SU-DHL-6 (cell line): Measurements from ENCODE around the gene NUMB.
A peak's percentile ranks its signal among the peaks of the same experiment; 100 is the strongest.

Source experiments
- H2AFZ ChIP-seq: fragments of 200-600 bp; sonication (generic); 2 replicates; pipeline ENCODE4 v1.6.1; 2014; ENCODE audit warnings: low read depth, mild to moderate bottlenecking, moderate library complexity, mixed read lengths, antibody characterized with exemption, low read length; ENCODE audit not compliant: severe bottlenecking
- H3F3A ChIP-seq: fragments of 200-600 bp; shearing (Covaris generic); 2 replicates; pipeline ENCODE4 v1.6.0; 2016; ENCODE audit warnings: antibody characterized with exemption, mild to moderate bottlenecking; ENCODE audit not compliant: insufficient read depth
- H3K27ac ChIP-seq: fragments of 200-600 bp; sonication (generic); 2 replicates; pipeline ENCODE4 v1.5.1; 2016; ENCODE audit warnings: low read depth, mild to moderate bottlenecking, low read length, moderate library complexity, mixed read lengths
- H3K27me3 ChIP-seq: fragments of 200-600 bp; sonication (generic), shearing (Covaris generic); 2 replicates; pipeline ENCODE4 v1.6.0; 2014; ENCODE audit warnings: mild to moderate bottlenecking, low read length
- H3K36me3 ChIP-seq: fragments of 200-600 bp; sonication (generic); 2 replicates; pipeline ENCODE4 v1.6.1; 2014; ENCODE audit warnings: mild to moderate bottlenecking, low read length, mixed read lengths
- H3K4me2 ChIP-seq: fragments of 300-600, 200-600 bp; shearing (Covaris generic), sonication (generic); 2 replicates; pipeline ENCODE4 v1.6.0; 2014; ENCODE audit warnings: low read length, low read depth, mild to moderate bottlenecking; ENCODE audit not compliant: poor library complexity, severe bottlenecking
- H3K4me3 ChIP-seq: fragments of 200-600 bp; sonication (generic); 2 replicates; pipeline ENCODE4 v1.5.1; 2014; ENCODE audit warnings: antibody characterized with exemption, low read length, mild to moderate bottlenecking, mixed read lengths; ENCODE audit not compliant: insufficient read depth, poor library complexity, severe bottlenecking
- H3K79me2 ChIP-seq: fragments of 200-600 bp; sonication (generic); 2 replicates; pipeline ENCODE4 v1.6.1; 2014; ENCODE audit warnings: mild to moderate bottlenecking, low read length, moderate library complexity; ENCODE audit not compliant: insufficient read depth
- H3K9ac ChIP-seq: fragments of 200-600 bp; sonication (generic); 2 replicates; pipeline ENCODE4 v1.7.0; 2014; ENCODE audit warnings: mild to moderate bottlenecking, low read length
- H3K9me2 ChIP-seq: fragments of 200-600 bp; sonication (generic); replicated peaks from 2 replicates; pipeline ENCODE4 v1.6.1; 2014; ENCODE audit warnings: low read length; ENCODE audit not compliant: insufficient read depth
- H3K9me3 ChIP-seq: fragments of 200-600 bp; sonication (generic); 2 replicates; pipeline ENCODE4 v1.6.1; 2014; ENCODE audit warnings: low read length, mixed read lengths; ENCODE audit not compliant: insufficient read depth
- H4K20me1 ChIP-seq: fragments of 200-600 bp; sonication (generic); 2 replicates; pipeline ENCODE4 v1.6.1; 2014; ENCODE audit warnings: low read depth, mild to moderate bottlenecking, antibody characterized with exemption, low read length, moderate library complexity, mixed read lengths
- EZH2phosphoT487 ChIP-seq: fragments of 200-600 bp; sonication (generic), shearing (Covaris generic); conservative IDR thresholded peaks from 2 replicates; pipeline ENCODE4 v1.6.1; 2018; ENCODE audit warnings: mild to moderate bottlenecking, antibody characterized with exemption, low read length, moderate library complexity, mixed read lengths
- TF ChIP-seq, protein P1 (sequence below): fragments of 200-600 bp; sonication (generic); IDR thresholded peaks from one replicate; pipeline ENCODE4 v1.5.1; 2017; ENCODE audit warnings: antibody characterized with exemption, mild to moderate bottlenecking, low read length, moderate library complexity; ENCODE audit not compliant: insufficient read depth, poor library complexity, severe bottlenecking

NUMB gene

GRCh38 chr14:73402579-73402978, 55.8 kb downstream of the NUMB start:
- Histone ChIP-seq H3K79me2 (no peaks in the 10 kb centered on the region), H3K27ac (peak overlapping the region; percentile 51), H2AFZ (no peak overlapping the region)

DNA sequence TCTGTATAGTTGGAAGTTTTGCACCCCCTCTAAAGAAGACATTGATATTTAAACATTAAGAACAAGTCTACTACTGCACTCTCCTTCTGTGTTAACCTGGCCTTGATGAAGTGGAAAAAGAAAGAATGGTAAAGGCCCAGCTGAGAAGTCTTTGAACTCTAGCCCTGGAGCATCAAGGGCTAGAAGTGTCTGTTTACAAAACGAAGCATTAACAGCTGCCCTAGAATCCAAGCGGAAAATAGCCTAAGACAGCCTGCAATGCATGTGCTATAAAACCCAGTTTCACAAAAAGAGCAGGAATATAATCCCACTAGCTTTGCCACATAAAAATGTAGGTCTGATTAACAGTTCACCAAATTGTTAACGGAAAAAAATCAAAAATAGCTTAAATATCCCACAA, 60.5 kb downstream of the NUMB start:
- H3K27ac ChIP-seq = no peak overlapping the region
- no peaks in the 10 kb centered on the region for H3K9me2 ChIP-seq
- H2AFZ ChIP-seq = no peak overlapping the region
- H3K9me3 ChIP-seq = no peaks in the 10 kb centered on the region
- H4K20me1 ChIP-seq = no peaks in the 10 kb centered on the region
- H3F3A ChIP-seq = peaks cover 11% of the 10 kb centered on the region
- H3K4me3 ChIP-seq = no peak overlapping the region
- H3K4me2 ChIP-seq = no peak overlapping the region
- H3K9ac ChIP-seq = no peak overlapping the region
- H3K36me3 ChIP-seq = no peaks in the 10 kb centered on the region
- no peaks in the 10 kb centered on the region for H3K27me3 ChIP-seq
- H3K79me2 ChIP-seq = no peaks in the 10 kb centered on the region
- TF ChIP-seq, protein P1, sequence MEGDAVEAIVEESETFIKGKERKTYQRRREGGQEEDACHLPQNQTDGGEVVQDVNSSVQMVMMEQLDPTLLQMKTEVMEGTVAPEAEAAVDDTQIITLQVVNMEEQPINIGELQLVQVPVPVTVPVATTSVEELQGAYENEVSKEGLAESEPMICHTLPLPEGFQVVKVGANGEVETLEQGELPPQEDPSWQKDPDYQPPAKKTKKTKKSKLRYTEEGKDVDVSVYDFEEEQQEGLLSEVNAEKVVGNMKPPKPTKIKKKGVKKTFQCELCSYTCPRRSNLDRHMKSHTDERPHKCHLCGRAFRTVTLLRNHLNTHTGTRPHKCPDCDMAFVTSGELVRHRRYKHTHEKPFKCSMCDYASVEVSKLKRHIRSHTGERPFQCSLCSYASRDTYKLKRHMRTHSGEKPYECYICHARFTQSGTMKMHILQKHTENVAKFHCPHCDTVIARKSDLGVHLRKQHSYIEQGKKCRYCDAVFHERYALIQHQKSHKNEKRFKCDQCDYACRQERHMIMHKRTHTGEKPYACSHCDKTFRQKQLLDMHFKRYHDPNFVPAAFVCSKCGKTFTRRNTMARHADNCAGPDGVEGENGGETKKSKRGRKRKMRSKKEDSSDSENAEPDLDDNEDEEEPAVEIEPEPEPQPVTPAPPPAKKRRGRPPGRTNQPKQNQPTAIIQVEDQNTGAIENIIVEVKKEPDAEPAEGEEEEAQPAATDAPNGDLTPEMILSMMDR = no peak
- TF ChIP-seq EZH2phosphoT487 = no peak

More at GRCh38 chr14:73402579-73402978, 55.8 kb downstream of the NUMB start:
- H3K9ac ChIP-seq = no peak overlapping the region
- H4K20me1 ChIP-seq = no peaks in the 10 kb centered on the region
- TF ChIP-seq, protein P1 = no peak
- no peak for TF ChIP-seq EZH2phosphoT487
- peak overlapping the region; percentile 29 for H3K4me2 ChIP-seq
- no peaks in the 10 kb centered on the region for H3K36me3 ChIP-seq
- H3K27me3 ChIP-seq = no peaks in the 10 kb centered on the region
- peaks cover 15% of the 10 kb centered on the region for H3F3A ChIP-seq
- no peaks in the 10 kb centered on the region for H3K9me3 ChIP-seq
- H3K4me3 ChIP-seq = no peak overlapping the region
- no peaks in the 10 kb centered on the region for H3K9me2 ChIP-seq

DNA sequence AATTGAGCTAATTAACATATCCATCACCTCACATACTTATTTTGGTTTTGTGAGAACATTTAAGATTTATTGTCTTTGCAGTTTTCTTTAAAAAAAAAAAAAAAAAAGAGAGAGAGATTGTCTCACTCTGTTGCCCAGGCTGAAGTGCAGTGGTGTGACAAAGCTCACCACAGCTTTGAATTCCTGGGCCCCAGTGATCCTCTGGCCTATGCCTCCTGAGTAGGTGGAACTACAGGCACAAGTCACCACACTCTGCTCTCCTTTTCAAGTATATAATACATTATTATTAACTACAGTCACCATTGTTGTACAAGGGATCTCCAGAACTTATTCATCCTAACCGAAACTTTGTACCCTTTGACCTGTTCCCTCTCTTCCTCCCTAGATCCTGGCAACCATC, 64.0 kb downstream of the NUMB start:
- no peaks in the 10 kb centered on the region for H4K20me1 ChIP-seq
- no peak overlapping the region for H2AFZ ChIP-seq
- H3K79me2 ChIP-seq = no peaks in the 10 kb centered on the region

More for the DNA sequence above, 64.0 kb downstream of the NUMB start:
- no peak for TF ChIP-seq EZH2phosphoT487
- TF ChIP-seq, protein P1 = no peak
- Histone ChIP-seq H3F3A (no peaks in the 10 kb centered on the region), H3K9me2 (no peaks in the 10 kb centered on the region), H3K4me2 (no peak overlapping the region), H3K27me3 (no peaks in the 10 kb centered on the region), H3K9me3 (no peaks in the 10 kb centered on the region), H3K27ac (no peak overlapping the region), H3K4me3 (no peak overlapping the region), H3K36me3 (no peaks in the 10 kb centered on the region), H3K9ac (no peak overlapping the region)
